Activated CD4-positive, alpha-beta T cell treated with anti-CD3 and anti-CD28 coated beads, Interleukin-2, amount 50 U/mL, for 16 hours (primary cell): ENCODE results near the gene PPP2R2B.

Experiments used
- DNase-seq: peaks from one replicate; pipeline ENCODE4 v3.0.0-alpha.2; 2020

Gene PPP2R2B

DNA sequence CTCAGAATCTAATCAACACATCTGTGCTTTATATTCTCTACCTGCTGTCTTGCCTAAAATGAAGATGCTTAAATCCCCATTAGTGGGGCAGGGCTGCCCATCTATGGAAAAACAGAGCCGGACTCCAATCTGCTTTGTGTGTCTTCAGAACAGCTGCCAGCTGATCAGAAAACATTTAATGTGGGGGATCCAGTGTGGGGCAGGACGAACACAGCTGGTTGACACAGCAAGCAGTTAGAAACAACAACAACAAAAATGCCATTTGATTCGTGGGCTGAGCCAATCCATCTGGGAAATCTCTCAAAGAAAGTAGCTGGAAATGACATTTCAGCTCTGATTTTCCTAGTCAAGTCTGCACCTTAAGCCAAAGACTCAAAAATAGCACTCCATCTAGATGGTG, 99.8 kb downstream of the PPP2R2B start:
- DNase-seq = no peak

- no peak for DNase-seq
Measured at GRCh38 chr5:146778261-146778660, 100.3 kb downstream of the PPP2R2B start.

- no peak for DNase-seq
Measured at GRCh38 chr5:146772881-146773466, 105.6 kb downstream of the PPP2R2B start.

- no peak for DNase-seq
Measured at GRCh38 chr5:146770980-146771379, 107.6 kb downstream of the PPP2R2B start.

GRCh38 chr5:146770546-146770945, 108.0 kb downstream of the PPP2R2B start:
- no peak for DNase-seq

GRCh38 chr5:146767534-146767933, 111.0 kb downstream of the PPP2R2B start:
- no peak for DNase-seq

- DNase-seq = no peak
Measured at GRCh38 chr5:146766013-146766412, 112.5 kb downstream of the PPP2R2B start.

GRCh38 chr5:146765089-146765832, 113.3 kb downstream of the PPP2R2B start:
- peak; percentile 35 for DNase-seq

GRCh38 chr5:146762830-146763229, 115.7 kb downstream of the PPP2R2B start:
- no peak for DNase-seq

GRCh38 chr5:146761811-146762210, 116.7 kb downstream of the PPP2R2B start:
- no peak for DNase-seq

DNA sequence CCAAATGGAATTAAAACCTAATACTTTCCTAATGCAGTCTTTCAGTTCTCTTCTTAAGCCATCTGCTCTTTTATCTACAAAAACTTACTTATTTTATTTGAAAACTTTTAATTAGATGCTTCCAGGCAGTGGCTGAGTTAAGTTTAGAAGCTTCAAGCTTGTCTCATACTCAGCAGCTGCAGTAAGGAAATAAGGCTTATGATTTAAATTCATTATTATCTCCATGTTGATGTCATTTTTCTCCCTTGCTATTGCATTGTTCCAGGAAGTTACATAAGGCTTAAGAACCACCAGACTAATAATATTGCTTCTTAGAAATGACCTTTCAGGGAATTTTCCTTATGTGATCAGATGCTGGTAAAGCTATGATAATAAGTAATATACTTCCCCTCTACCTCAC, 119.6 kb downstream of the PPP2R2B start:
- DNase-seq = no peak

- DNase-seq = no peak
Measured at GRCh38 chr5:146758076-146758475, 120.5 kb downstream of the PPP2R2B start.

GRCh38 chr5:146756546-146756945, 122.0 kb downstream of the PPP2R2B start:
- no peak for DNase-seq

DNA sequence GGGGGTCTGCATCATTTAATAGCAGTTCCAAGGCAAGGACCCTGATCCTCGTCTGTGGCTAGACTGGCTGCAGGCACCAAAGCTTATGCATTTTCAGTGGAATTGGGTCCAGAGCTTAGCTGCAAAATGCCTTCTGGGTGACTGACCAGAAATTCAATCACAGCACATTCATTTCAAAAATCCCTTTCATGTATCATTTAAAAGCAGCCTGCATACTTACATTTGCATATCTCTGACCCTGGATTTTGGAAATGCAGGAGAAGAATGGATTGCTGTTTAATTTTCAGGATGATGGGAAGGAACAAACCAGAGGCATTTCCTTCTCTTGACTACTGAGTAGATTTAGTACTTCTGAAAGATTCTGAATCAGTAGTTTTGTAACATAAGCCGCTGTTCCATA, 122.8 kb downstream of the PPP2R2B start:
- no peak for DNase-seq

- no peak for DNase-seq
Measured at GRCh38 chr5:146754621-146755020, 123.9 kb downstream of the PPP2R2B start.

GRCh38 chr5:146753641-146754040, 124.9 kb downstream of the PPP2R2B start:
- DNase-seq = no peak

DNA sequence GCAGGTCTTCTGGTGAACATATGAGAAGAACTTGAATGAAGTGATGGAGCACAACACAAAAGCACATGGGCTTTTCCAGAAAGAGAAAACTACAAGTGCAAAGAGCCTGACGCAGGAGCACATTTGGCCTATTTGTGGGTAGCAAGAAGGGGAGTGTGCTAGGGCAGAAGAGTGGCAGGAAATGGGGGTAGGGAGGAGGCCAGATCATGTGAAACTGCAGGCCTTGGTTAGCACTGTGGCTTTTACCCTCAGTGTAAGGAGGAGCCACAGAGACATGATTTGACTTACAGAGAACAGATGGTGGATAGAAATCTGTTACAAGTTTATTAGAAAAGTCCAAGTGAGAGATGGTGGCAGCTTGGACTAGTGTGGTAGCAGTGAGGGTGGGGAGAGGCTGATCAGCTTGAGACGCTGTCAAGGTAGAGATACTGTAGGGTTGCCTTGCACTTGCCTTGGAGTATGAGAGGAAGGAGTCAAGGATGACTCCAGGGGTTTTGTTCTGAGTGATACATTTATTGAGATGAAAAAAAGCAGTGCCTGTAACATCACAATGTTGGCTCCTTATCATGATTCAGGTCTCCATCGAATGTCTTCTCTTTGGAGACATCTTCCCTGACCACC, 126.7 kb downstream of the PPP2R2B start:
- peak; percentile 76 for DNase-seq

DNA sequence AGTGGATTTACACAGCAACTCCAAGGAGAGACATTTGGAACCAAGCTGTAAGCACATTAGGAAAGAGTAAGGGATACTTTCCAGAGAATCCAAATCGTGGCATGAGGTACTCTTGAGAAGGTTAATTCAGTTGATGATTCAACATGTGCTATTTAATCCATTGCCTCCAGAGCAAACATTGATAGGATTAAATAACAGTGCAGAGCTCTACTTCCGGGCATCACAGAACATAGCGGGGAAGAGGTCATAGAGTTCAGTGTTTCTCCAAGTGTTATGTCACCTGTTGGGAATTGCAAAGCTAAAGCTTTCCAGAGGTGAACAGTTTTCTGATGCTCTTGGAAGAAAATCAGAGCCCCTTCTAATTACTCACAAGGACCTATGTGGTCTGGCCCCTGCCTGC, 127.5 kb downstream of the PPP2R2B start:
- no peak for DNase-seq

GRCh38 chr5:146748533-146748932, 130.0 kb downstream of the PPP2R2B start:
- DNase-seq = no peak

- no peak for DNase-seq
Measured at GRCh38 chr5:146745931-146746577, 132.5 kb downstream of the PPP2R2B start.

- no peak for DNase-seq
Measured at GRCh38 chr5:146744068-146744745, 134.3 kb downstream of the PPP2R2B start.

GRCh38 chr5:146734936-146735577, 143.5 kb downstream of the PPP2R2B start:
- no peak for DNase-seq

GRCh38 chr5:146732962-146733361, 145.6 kb downstream of the PPP2R2B start:
- no peak for DNase-seq
